Measurements from ENCODE around the gene RPS6KA2. TPM values are rescaled to one million over a fixed set of nuclear protein-coding genes. Genes with fewer than 3 reads are reported as not detected.
A peak's percentile ranks its signal among the peaks of the same experiment; 100 is the strongest.

RPS6KA2 gene
- total RNA-seq, 1 experiment from 2014 or later: 4.1 TPM

DNA sequence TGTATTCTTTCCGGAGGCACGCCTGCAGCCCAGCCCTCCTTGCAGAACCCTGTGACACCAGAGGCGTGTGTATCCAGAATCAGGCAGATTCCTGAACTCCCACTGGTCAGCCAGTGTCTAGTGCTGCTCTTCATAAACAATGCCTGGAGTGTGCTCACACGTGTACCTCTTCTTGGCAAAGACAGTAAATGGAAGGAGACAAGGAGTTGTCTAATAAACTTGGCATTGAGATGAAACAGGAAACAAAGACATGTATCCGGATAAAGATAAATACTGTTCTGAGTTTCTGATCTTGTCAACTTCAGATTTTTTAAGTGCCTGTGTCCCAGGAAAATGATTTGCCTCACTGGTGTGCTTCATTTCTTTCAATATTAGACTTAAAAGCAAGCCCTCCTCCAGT lies 1.7 kb downstream of the RPS6KA2 start:
- TF ChIP-seq, protein P1, sequence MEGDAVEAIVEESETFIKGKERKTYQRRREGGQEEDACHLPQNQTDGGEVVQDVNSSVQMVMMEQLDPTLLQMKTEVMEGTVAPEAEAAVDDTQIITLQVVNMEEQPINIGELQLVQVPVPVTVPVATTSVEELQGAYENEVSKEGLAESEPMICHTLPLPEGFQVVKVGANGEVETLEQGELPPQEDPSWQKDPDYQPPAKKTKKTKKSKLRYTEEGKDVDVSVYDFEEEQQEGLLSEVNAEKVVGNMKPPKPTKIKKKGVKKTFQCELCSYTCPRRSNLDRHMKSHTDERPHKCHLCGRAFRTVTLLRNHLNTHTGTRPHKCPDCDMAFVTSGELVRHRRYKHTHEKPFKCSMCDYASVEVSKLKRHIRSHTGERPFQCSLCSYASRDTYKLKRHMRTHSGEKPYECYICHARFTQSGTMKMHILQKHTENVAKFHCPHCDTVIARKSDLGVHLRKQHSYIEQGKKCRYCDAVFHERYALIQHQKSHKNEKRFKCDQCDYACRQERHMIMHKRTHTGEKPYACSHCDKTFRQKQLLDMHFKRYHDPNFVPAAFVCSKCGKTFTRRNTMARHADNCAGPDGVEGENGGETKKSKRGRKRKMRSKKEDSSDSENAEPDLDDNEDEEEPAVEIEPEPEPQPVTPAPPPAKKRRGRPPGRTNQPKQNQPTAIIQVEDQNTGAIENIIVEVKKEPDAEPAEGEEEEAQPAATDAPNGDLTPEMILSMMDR (IDR thresholded peaks at IDR 0.05): no peak
- DNase-seq (ENCODE audit: low read depth, low spot score): no peak
- no peaks in the 10 kb centered on the region for H3K9me3 ChIP-seq (ENCODE audit: control insufficient read depth, insufficient read depth, low read depth, low read length)
- no peak overlapping the region for H3K27ac ChIP-seq (ENCODE audit: low read length)
- no peak for ATAC-seq
- CTCF ChIA-PET: no interaction called here
- intact Hi-C loops (cut with micrococcal nuclease; ENCODE audit: unreplicated experiment): loop anchor here (10.0 kb wide), 1 partner anchor 1189 kb away; no protein-coding TSS in a partner anchor
- POLR2A ChIA-PET: no interaction called here
- no TSS peak for BruUV-seq (replicated peaks)
- no peaks in the 10 kb centered on the region for H3K36me3 ChIP-seq (ENCODE audit: control insufficient read depth, insufficient read depth, low read length)
- H3K4me1 ChIP-seq (ENCODE audit: control insufficient read depth, insufficient read depth, low read length): peaks cover 12% of the 10 kb centered on the region
- H3K27me3 ChIP-seq (ENCODE audit: control insufficient read depth, insufficient read depth, low read length): peaks cover 48% of the 10 kb centered on the region
- H3K4me3 ChIP-seq (ENCODE audit: low read depth in 2 of 2, low read length in 2 of 2): peak overlapping the region; percentile 68 to 77; a peak in 2 of 4 replicates
- in situ Hi-C loops (cut with HindIII; ENCODE audit: low pct_unique_long_range_greater_than_20kb, low sequenced_read_pairs): no loop called here

GRCh38 chr6:166624275-166624674 lies 2.8 kb downstream of the RPS6KA2 start:
- no peak for DNase-seq (ENCODE audit: low read depth, low spot score)
- TF ChIP-seq, protein P2, sequence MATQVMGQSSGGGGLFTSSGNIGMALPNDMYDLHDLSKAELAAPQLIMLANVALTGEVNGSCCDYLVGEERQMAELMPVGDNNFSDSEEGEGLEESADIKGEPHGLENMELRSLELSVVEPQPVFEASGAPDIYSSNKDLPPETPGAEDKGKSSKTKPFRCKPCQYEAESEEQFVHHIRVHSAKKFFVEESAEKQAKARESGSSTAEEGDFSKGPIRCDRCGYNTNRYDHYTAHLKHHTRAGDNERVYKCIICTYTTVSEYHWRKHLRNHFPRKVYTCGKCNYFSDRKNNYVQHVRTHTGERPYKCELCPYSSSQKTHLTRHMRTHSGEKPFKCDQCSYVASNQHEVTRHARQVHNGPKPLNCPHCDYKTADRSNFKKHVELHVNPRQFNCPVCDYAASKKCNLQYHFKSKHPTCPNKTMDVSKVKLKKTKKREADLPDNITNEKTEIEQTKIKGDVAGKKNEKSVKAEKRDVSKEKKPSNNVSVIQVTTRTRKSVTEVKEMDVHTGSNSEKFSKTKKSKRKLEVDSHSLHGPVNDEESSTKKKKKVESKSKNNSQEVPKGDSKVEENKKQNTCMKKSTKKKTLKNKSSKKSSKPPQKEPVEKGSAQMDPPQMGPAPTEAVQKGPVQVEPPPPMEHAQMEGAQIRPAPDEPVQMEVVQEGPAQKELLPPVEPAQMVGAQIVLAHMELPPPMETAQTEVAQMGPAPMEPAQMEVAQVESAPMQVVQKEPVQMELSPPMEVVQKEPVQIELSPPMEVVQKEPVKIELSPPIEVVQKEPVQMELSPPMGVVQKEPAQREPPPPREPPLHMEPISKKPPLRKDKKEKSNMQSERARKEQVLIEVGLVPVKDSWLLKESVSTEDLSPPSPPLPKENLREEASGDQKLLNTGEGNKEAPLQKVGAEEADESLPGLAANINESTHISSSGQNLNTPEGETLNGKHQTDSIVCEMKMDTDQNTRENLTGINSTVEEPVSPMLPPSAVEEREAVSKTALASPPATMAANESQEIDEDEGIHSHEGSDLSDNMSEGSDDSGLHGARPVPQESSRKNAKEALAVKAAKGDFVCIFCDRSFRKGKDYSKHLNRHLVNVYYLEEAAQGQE (IDR thresholded peaks at IDR 0.05; ENCODE audit: insufficient read depth in 1 of 2, low read depth in 2 of 2, low read length in 1 of 2): no peak
- TF ChIP-seq POLR2AphosphoS5 (IDR thresholded peaks at IDR 0.05; ENCODE audit: low read depth, low read length): no peak
- TF ChIP-seq TCF7L2 (IDR thresholded peaks at IDR 0.05; ENCODE audit: low read depth, low read length): no peak
- TF ChIP-seq, protein P1 (IDR thresholded peaks at IDR 0.05): no peak
- no peak for TF ChIP-seq SIN3A (IDR thresholded peaks at IDR 0.05; ENCODE audit: borderline replicate concordance, insufficient read depth, low read depth, low read length)
- BruUV-seq (replicated peaks): no TSS peak
- CTCF ChIA-PET: no interaction called here
- H3K36me3 ChIP-seq (ENCODE audit: control insufficient read depth, insufficient read depth, low read length): no peaks in the 10 kb centered on the region
- ATAC-seq: no peak
- H3K9me3 ChIP-seq (ENCODE audit: control insufficient read depth, insufficient read depth, low read depth, low read length): no peaks in the 10 kb centered on the region
- in situ Hi-C loops (cut with HindIII; ENCODE audit: low pct_unique_long_range_greater_than_20kb, low sequenced_read_pairs) (no loop called here), intact Hi-C loops (cut with micrococcal nuclease; ENCODE audit: unreplicated experiment) (loop anchor here (10.0 kb wide), 1 partner anchor 1191 kb away; no protein-coding TSS in a partner anchor)
- peaks cover 39% of the 10 kb centered on the region for H3K27me3 ChIP-seq (ENCODE audit: control insufficient read depth, insufficient read depth, low read length)
- no peak overlapping the region for H3K27ac ChIP-seq (ENCODE audit: low read length)
- no peak overlapping the region for H3K4me3 ChIP-seq (ENCODE audit: low read depth in 2 of 2, low read length in 2 of 2)
- peaks cover 12% of the 10 kb centered on the region for H3K4me1 ChIP-seq (ENCODE audit: control insufficient read depth, insufficient read depth, low read length)
- POLR2A ChIA-PET: no interaction called here

Data from Panc1 (cell line).